Heart right ventricle (tissue), 16 donors: ENCODE results near the gene DFFA. TPM values are rescaled to one million over a fixed set of nuclear protein-coding genes. Genes with fewer than 3 reads are reported as not detected.
"Not testable (repeated sequence)": the region's sequence is repeated elsewhere in the genome, so short reads cannot be mapped to it uniquely, and the experiment has no call there.

Experiments used
- ATAC-seq, 8 donors: fragments of 200-7000 bp; cut with Tn5 transposase; one replicate each; pipeline ENCODE4 v1.9.1; 2020; ENCODE audit warnings: mild to moderate bottlenecking in 8 of 8, moderate library complexity in 8 of 8, moderate number of reproducible peaks in 1 of 8
- DNase-seq, 2 donors: peaks; one replicate each; pipeline ENCODE4 v3.0.0-alpha.2; 2020
- H3K27ac ChIP-seq, 10 donors: fragments of 200-600 bp; sonication (generic) in 2 of 10; one replicate each; pipeline versions ENCODE4 v1.5.0 to v1.8.0; 2020 to 2022; ENCODE audit warnings: mild to moderate bottlenecking in 3 of 10
- H3K27me3 ChIP-seq, 7 donors: fragments of 200-600 bp; one replicate each; pipeline ENCODE4 v1.8.0; 2021 to 2022; ENCODE audit warnings: mild to moderate bottlenecking in 2 of 7
- H3K36me3 ChIP-seq, 9 donors: fragments of 200-600 bp; sonication (generic) in 1 of 9; one replicate each; pipeline versions ENCODE4 v1.5.0 to v1.8.0; 2020 to 2022; ENCODE audit warnings: mild to moderate bottlenecking in 2 of 9
- H3K4me1 ChIP-seq, 9 donors: fragments of 200-600 bp; sonication (generic) in 1 of 9; one replicate each; pipeline versions ENCODE4 v1.5.0 to v1.8.0; 2020 to 2022; ENCODE audit warnings: mild to moderate bottlenecking in 4 of 9
- H3K4me3 ChIP-seq, 10 donors: fragments of 200-600 bp; sonication (generic) in 2 of 10; one replicate each; pipeline versions ENCODE4 v1.5.0 to v1.8.0; 2020 to 2022; ENCODE audit warnings: mild to moderate bottlenecking in 7 of 10, moderate library complexity in 2 of 10
- H3K9me3 ChIP-seq, 11 donors: fragments of 200-600 bp in 10 of 11; sonication (generic) in 2 of 11; one replicate each; pipeline versions ENCODE4 v1.5.0 to v1.8.0; 2013 to 2022; ENCODE audit warnings: mild to moderate bottlenecking in 2 of 11, control low read depth in 1 of 11, moderate library complexity in 1 of 11
- WGBS, 2 donors: extraction: QIAGEN DNeasy Blood & Tissue Kit; methylation state at CpG; one replicate each; pipeline ENCODE4 v1.1.7; 2013; ENCODE audit warnings: inconsistent platforms in 1 of 2; 5-methylcytosine and 5-hydroxymethylcytosine counted together
- intact Hi-C, 10 donors: fragments of 100-400 bp; cut with DNase I; formaldehyde crosslinking; loops; one replicate each; pipeline versions ENCODE4 v1.11.1 to v1.14.2; 2022
- polyA plus RNA-seq, 2 donors: library from polyadenylated mRNA; stranded (reverse); fragments of 200-250 nt; gene quantifications; one replicate each; pipeline ENCODE4 v1.2.3, GENCODE V29; 2013
- total RNA-seq, 10 donors: library from RNA; stranded (reverse); fragmentation: NEBNext Ultra II Directional in 3 of 10; extraction: Animal tissue kit (Norgen Biotek cat#: 25700) in 3 of 10; gene quantifications; one replicate each; pipeline versions ENCODE4 v1.2.1 to v1.2.4, GENCODE V29; 2021 to 2023
- TF ChIP-seq, protein P1 (sequence below), 9 donors: fragments of 200-600 bp; sonication (generic) in 2 of 9; IDR thresholded peaks; one replicate each; pipeline versions ENCODE4 v1.5.0 to v1.8.0; 2021 to 2022; ENCODE audit warnings: antibody characterized with exemption in 9 of 9, mild to moderate bottlenecking in 5 of 9, moderate library complexity in 1 of 9
- donor health status: Arrhythmogenic right ventricular cardiomyopathy.
- donor health status: ischemic (EF 13 %, LVEDD 7.1; RV severe dilation, severe dysfunction).
- donor health status: healthy with polysubstance abuse.
- donor health status: DM: no; HTN: yes; CAD: no.
- donor health status: DM: no; HTN: no; CAD: no.
- donor health status: ischemic (EF 25% LVEDD 6.9; RV normal size, moderate dysfunction).
- donor health status: ischemic (EF 25% LVEDD 5.7; RV mildly dilated, moderate dysfunction).
- donor health status: healthy.
- donor health status: DM: yes; HTN: yes; CAD: no.
- donor health status: Ischemic cardiomyopathy.
- donor health status: ischemic (EF 35%, LVEDD 5.7; RV mildly dilated, moderate dysfunction).
- donor health status: nonischemic (EF 11% LVEDD 7.7; RV severe dilation, severe dysfunction).
- donor health status: DM: yes; HTN: yes; CAD: no.
- donor health status: PGD.
- donor health status: ischemic (EF 29% LVEDD 5.4; RV normal size, mild dysfunction).
- donor health status: nonischemic (EF 23%, LVEDD 6.1; RV moderate dilation, normal function).

DFFA gene
- total and polyA plus RNA-seq, 12 donors = 9.1 to 26.7 (median 23.0) TPM

GRCh38 chr1:10430216-10431069, 41.9 kb downstream of the DFFA start, which contains the start of gene CENPS:
Gene CENPS (plus strand): TSS chr1:10430433. CDS start chr1:10430518, 85 bp downstream.
- Histone ChIP-seq H3K27me3 (no peaks in the 10 kb centered on the region), H3K4me3 (peak within 1 kb of the TSS; percentile 52 to 93 (median 75)), H3K9me3 (no peaks in the 10 kb centered on the region), H3K36me3 (peaks cover 0 to 6% (median 0%) of the 10 kb centered on the region in 9 donors), H3K4me1 (peaks cover 0 to 19% (median 13%) of the 10 kb centered on the region in 9 donors), H3K27ac (peak within 1 kb of the TSS in 9 of 10 donors; percentile 43 to 81 (median 67))
- WGBS, 2 donors = 0% methylated on average over 92 to 95 of the region's 95 CpGs
- DNase-seq (peak; percentile 90 to 92), ATAC-seq (peak; percentile 96 to 98 (median 98))
- intact Hi-C loops = loop anchor here in 9 of 10 donors (1.0 to 10.0 kb wide), 8 partner anchors 42 to 803 kb away; partner anchors contain the start of genes DFFA (in 1 of the 9) and PEX14 (in 1 of the 9)
- TF ChIP-seq, protein P1, sequence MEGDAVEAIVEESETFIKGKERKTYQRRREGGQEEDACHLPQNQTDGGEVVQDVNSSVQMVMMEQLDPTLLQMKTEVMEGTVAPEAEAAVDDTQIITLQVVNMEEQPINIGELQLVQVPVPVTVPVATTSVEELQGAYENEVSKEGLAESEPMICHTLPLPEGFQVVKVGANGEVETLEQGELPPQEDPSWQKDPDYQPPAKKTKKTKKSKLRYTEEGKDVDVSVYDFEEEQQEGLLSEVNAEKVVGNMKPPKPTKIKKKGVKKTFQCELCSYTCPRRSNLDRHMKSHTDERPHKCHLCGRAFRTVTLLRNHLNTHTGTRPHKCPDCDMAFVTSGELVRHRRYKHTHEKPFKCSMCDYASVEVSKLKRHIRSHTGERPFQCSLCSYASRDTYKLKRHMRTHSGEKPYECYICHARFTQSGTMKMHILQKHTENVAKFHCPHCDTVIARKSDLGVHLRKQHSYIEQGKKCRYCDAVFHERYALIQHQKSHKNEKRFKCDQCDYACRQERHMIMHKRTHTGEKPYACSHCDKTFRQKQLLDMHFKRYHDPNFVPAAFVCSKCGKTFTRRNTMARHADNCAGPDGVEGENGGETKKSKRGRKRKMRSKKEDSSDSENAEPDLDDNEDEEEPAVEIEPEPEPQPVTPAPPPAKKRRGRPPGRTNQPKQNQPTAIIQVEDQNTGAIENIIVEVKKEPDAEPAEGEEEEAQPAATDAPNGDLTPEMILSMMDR (IDR thresholded peaks at IDR 0.05) = peak; percentile 92 to 98 (median 96)

- intact Hi-C loops = loop anchor here (1.0 to 10.0 kb wide), 10 partner anchors 42 to 803 kb away; partner anchors contain the start of genes DFFA (in 1 of the 10) and PEX14 (in 1 of the 10)
- ATAC-seq (peak in 3 of 8 donors; percentile 2 to 12 (median 8)), DNase-seq (no peak)
- TF ChIP-seq, protein P1 (IDR thresholded peaks at IDR 0.05) = no peak
- H3K4me3 ChIP-seq = peak overlapping the region; percentile 52 to 93 (median 75)
- H3K9me3 ChIP-seq = no peaks in the 10 kb centered on the region
- 17 to 22% methylated on average over 16 of the region's 16 CpGs for WGBS, 2 donors
- no peaks in the 10 kb centered on the region for H3K27me3 ChIP-seq
- H3K4me1 ChIP-seq = peaks cover 0 to 19% (median 13%) of the 10 kb centered on the region in 9 donors
- peak overlapping the region in 6 of 10 donors; percentile 43 to 81 (median 66) for H3K27ac ChIP-seq
- H3K36me3 ChIP-seq = peaks cover 0 to 2% (median 0%) of the 10 kb centered on the region in 9 donors
Observed at GRCh38 chr1:10429868-10430215, 42.5 kb downstream of the DFFA start.

DNA sequence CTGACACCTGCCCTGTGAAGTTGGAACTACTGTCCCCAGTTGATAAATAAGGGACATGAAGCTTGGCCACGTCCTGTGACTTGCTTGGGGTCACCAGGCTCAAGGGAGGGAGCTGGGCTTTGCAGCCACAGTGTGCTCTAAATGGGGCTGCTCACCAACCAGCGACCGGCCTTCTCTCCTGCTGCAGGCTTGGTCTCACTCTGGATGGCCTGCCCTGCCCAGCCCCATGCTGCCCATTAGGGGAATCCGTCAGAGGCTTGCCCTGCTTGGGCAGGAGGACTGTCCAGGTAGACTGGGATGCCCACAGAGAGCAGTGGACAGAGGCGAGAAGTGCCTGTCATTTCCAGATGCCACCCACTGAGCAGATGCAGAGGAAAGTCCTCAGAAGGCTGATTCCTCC, 43.3 kb downstream of the DFFA start:
- intact Hi-C loops = loop anchor here (1.0 to 5.0 kb wide), 6 partner anchors 51 to 802 kb away; no protein-coding TSS in a partner anchor
- WGBS, 2 donors = 85 to 87% methylated on average over 5 of the region's 5 CpGs
- TF ChIP-seq, protein P1 (IDR thresholded peaks at IDR 0.05) = no peak

GRCh38 chr1:10426535-10426848, 45.8 kb downstream of the DFFA start:
- ATAC-seq = not testable (repeated sequence)

More for the DNA sequence above, 43.3 kb downstream of the DFFA start:
- peaks cover 0 to 19% (median 13%) of the 10 kb centered on the region in 9 donors for H3K4me1 ChIP-seq
- ATAC-seq = no peak
- DNase-seq = no peak
- H3K27me3 ChIP-seq = no peaks in the 10 kb centered on the region
- no peak overlapping the region for H3K4me3 ChIP-seq
- no peaks in the 10 kb centered on the region for H3K9me3 ChIP-seq
- no peaks in the 10 kb centered on the region for H3K36me3 ChIP-seq
- H3K27ac ChIP-seq = no peak overlapping the region

GRCh38 chr1:10425826-10426534, 46.3 kb downstream of the DFFA start:
- intact Hi-C loops = loop anchor here in 4 of 10 donors (5.0 kb wide), 2 partner anchors 49 to 799 kb away; no protein-coding TSS in a partner anchor
- not testable (repeated sequence) for H3K27me3 ChIP-seq, H3K4me3 ChIP-seq, ATAC-seq, DNase-seq, H3K27ac ChIP-seq, H3K36me3 ChIP-seq, H3K9me3 ChIP-seq
- peaks cover 0 to 14% (median 7%) of the 10 kb centered on the region in 9 donors for H3K4me1 ChIP-seq
- whole genome bisulfite sequencing, 2 donors = 88 to 92% methylated on average over 19 to 21 of the region's 21 CpGs

More at GRCh38 chr1:10426535-10426848, 45.8 kb downstream of the DFFA start:
- H3K4me1 ChIP-seq = peaks cover 0 to 19% (median 11%) of the 10 kb centered on the region in 9 donors
- H3K9me3 ChIP-seq, H3K36me3 ChIP-seq, H3K4me3 ChIP-seq, H3K27me3 ChIP-seq, H3K27ac ChIP-seq, DNase-seq: not testable (repeated sequence)
- 93% methylated on average over 21 of the region's 21 CpGs; no CpG with 5 or more reads in 1 of the 2 donors for WGBS, 2 donors
- intact Hi-C loops = loop anchor here in 4 of 10 donors (5.0 kb wide), 2 partner anchors 49 to 799 kb away; no protein-coding TSS in a partner anchor
